Sciatic nerve (tissue), 2 donors: Measurements from ENCODE around the gene DBP. TPM values are rescaled to one million over a fixed set of nuclear protein-coding genes. Genes with fewer than 3 reads are reported as not detected.

Experiments
- ATAC-seq: fragments of 200-7000 bp; cut with Tn5 transposase; one replicate; pipeline ENCODE4 v1.9.1; 2020; ENCODE audit warnings: mild to moderate bottlenecking, moderate library complexity
- DNase-seq: peaks from one replicate; pipeline ENCODE4 v3.0.0-alpha.2; 2020; ENCODE audit warnings: low spot score
- intact Hi-C: fragments of 100-400 bp; cut with DNase I; formaldehyde crosslinking; loops from one replicate; pipeline ENCODE4 v1.14.2; 2022
- total RNA-seq: library from RNA; stranded (reverse); fragmentation: NEBNext Ultra II Directional; extraction: Animal tissue kit (Norgen Biotek cat#: 25700); gene quantifications from one replicate; pipeline ENCODE4 v1.2.1, GENCODE V29; 2021
- donor health status: DM: no; HTN: no; CAD: no.
- donor health status: DM: no; HTN: no; CAD: no.

The DBP gene
- total RNA-seq, 1 donor from 2014 or later = 13.7 TPM

DNA sequence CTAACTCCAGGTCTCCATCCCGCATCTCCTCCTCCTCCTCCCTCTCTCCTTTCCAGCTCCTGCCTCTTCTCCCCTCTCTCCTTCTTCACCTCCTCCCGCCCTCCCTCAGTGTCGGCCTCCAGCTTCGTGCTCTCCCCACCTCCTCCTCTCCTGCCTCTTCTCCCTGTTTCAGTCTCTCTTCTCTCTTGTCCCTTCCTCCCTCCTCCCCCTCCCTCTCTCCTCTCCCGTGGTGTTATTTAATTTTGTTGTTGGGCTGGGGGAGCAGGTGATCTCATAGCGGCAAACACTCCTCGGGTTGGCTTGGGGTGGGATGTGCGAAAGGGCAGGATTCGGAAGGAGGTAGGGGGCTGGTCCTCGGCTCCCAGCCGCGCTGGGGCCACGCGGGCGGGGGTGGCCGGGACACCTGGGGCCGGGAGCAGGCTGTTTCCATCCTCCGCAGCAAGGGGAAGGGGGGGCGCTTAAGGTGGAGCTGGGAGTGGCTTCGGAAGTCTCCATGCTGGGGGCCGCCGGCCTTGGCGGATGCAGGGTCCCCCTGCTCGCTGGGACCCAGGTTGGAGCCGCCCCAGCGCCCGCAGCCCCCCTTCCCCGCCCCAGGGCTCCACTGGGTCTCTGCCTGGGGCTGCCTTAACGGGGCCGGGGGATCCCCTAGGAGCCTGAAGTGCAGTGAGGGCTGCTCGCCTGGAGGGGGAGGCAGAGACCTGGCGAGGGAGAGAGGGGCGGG lies 9.0 kb upstream of the DBP start, which contains the start of gene CA11:
Gene CA11, minus strand, starts transcription at position 187 of the 721 bp plus-strand sequence. CDS start 555 bp downstream, outside the sequence.
- intact Hi-C loops = no loop called here
- DNase-seq (peak; percentile 95), ATAC-seq (peak; percentile 91)

DNA sequence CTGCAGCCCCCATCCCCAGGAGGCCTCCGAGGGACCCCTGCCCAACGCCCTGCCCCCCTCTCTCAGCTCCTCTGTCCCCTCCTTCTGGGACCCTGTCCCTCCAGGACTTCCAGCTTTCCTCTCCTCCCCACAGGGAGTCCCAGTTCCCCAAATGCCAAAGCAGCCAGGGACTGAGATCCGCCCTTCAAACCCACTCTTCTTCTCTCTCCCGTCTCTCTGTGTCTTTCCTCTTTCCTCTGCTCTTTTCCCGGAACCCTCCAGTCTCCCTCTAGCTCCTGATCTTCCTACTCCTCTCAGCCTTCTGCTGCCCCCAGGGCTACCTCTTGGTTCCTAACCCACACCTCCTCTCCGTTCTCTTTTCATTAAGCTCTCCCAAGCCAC lies 8.4 kb upstream of the DBP start:
- intact Hi-C loops = no loop called here
- no peak for DNase-seq

DNA sequence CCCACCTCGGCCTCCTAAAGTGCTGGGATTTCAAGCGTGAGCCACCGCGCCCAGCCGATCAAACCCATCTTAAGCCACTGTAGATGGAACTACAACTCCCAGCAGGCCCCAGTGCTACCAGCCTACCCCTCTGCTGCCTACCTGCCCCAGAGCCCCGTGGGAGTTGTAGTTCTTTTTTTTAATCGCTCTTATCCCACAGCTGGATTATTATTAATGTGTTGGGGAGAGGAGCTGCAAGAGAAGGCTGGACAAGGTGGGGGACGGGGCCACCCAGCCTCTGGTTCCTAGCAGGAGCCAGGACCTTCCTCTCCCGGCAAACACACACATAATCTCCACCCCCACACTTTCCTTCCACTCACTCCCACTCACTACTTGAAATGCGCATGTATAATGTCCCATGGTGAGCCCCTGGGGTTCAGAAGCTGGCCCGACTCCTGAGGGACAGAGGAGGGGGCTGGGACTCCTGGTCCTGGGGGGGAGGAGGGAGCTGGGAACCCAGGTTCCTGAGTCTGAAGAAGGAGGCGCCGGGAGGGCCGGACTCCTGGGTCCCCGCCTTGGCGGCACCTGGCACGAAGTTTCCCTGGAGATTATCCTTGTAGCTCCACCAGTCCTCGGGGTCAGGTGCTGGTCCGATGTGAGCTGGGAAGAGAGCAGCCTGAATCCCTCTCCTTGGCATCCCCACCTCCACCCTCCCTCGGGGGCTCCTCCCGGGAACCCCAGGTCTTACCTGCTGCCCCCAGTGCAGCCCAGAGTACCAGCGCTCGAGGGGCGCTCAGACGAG lies 7.8 kb upstream of the DBP start:
- ATAC-seq = peak; percentile 86
- peak; percentile 85 for DNase-seq

More for the DNA sequence above, 8.4 kb upstream of the DBP start:
- peak; percentile 5 for ATAC-seq

DNA sequence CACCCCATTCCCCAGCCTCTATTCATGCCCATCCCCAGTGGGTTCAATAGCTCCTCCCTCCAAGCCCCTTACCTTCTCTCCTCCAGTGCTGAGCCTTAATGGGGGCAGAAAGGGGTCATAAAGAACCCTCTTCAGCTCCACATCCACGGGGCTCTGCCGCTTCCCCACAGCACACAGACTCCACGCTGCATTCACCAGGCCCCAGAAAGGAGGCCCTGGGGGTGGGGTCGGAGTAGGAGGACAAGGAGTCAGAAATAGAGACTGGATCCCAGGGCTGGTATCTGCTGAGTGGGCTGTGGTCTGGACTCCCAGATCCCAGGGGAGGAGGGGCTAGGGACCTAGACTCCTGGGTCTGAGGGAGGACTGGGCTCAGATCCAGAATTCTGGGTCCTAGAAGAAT lies 7.2 kb upstream of the DBP start:
- DNase-seq (peak; percentile 64), ATAC-seq (no peak)
- intact Hi-C loops = no loop called here

More for the DNA sequence above, 7.8 kb upstream of the DBP start:
- intact Hi-C loops = no loop called here

DNA sequence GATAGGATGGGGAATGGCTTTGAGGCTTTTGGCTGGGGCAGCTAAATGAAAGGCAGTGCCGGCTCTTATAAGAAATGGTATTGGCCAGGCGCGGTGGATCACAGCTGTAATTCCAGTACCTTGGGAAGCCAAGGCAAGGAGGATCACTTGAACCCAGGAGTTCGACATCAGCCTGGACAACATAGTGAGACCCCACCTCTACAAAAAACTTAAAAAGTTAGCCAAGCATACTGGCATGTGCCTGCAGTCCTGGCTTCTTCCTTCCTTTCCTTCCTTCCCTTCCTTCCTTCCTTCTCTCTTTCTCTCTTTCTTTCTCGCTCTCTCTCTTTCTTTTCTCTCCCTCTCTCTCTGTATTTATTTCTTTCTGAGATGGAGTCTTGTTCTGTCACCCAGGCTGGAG lies 5.7 kb upstream of the DBP start:
- no peak for ATAC-seq
- intact Hi-C loops = no loop called here
- DNase-seq = no peak

DNA sequence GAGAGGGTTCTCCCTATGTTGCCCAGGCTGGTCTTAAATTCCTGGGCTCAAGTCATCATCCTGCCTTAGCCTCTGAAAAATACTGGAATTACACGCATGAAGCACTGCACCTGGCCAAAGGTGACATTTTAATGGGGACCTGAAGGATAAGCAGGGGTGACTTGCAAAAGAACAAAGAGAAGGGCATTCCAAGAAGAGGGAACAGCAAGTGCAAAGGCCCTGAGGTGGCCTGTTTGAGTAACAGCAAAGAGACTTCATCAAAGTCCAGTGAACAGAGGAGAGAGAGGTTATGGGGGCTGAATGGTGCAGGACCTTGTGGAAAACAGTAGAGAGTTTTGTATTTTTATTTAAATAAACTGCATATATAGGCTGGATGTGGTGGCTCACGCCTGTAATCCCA lies 4.7 kb upstream of the DBP start:
- intact Hi-C loops = no loop called here
- ATAC-seq = no peak

DNA sequence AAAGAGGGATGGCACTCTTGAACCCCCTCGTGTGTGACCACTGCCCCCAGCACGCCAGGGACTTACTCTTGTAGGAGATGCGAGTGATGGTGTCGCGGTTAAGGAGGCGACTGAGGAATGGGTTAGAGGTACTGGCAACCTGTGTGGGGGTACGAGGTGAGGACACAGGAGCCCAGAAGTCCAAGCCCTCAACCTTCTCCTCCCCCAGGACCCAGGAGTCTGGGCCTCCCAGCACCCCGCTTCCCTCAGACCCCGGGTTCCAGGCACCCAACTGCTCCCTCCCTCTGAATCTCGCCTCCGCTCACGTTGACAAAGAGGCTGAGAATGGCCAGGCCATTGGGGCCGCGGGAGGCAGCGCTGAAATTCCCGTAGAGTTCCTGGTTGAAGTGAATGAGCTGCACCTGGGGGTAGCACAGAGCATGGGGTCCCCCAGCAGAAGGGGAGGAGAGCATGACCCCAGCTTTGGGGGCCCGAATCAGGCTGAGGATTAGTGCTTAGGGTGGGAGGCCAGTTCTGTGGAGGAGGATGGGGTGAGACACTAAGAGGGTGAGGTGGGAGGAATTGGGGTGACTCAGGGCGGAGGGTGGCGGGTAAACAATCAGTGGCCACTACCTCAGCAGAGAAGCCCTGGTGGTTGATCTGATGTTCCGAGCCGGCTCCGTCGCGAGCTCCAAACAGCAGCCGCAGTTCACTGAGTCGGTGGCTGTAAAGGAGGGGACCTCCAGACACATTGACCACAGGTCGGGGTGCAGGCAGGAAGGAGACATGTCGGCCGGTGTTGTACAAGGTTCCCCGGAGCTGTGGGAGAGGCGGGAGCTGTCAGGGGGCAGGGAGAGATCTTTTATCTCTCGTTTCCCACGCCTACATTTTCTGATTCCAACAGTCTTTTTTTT lies 2.5 kb upstream of the DBP start:
- intact Hi-C loops = no loop called here
- peak; percentile 67 for DNase-seq
- ATAC-seq = no peak

More for the DNA sequence above, 4.7 kb upstream of the DBP start:
- no peak for DNase-seq

DNA sequence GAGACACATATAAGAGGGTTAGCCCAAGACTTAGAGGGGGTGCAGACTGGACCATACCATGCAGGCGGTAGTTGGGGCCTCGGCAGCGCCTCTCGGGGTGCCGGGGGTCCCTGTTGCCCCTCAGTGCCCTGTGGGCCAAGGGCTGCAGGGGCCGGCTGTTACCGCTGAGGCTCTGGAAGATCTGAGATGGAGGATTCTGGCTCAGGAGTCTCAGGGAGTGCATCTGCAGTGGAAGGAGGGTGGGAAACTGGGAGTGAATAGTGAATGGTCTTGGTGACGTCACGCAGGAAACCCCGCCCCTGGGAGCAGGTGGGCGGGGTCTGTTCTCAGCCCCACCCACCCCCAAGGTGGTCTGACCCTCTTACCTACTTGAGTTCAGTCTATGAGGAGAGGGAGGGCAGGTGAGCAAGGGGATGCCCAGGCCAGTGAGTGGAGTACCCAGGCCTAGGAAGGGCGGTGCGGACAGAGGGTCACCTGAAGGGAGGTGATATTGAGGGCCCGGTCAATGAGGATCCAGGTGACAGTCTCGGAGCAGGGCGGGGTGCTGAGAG lies 1.7 kb upstream of the DBP start:
- DNase-seq (peak; percentile 66), ATAC-seq (no peak)
- intact Hi-C loops = no loop called here

DNA sequence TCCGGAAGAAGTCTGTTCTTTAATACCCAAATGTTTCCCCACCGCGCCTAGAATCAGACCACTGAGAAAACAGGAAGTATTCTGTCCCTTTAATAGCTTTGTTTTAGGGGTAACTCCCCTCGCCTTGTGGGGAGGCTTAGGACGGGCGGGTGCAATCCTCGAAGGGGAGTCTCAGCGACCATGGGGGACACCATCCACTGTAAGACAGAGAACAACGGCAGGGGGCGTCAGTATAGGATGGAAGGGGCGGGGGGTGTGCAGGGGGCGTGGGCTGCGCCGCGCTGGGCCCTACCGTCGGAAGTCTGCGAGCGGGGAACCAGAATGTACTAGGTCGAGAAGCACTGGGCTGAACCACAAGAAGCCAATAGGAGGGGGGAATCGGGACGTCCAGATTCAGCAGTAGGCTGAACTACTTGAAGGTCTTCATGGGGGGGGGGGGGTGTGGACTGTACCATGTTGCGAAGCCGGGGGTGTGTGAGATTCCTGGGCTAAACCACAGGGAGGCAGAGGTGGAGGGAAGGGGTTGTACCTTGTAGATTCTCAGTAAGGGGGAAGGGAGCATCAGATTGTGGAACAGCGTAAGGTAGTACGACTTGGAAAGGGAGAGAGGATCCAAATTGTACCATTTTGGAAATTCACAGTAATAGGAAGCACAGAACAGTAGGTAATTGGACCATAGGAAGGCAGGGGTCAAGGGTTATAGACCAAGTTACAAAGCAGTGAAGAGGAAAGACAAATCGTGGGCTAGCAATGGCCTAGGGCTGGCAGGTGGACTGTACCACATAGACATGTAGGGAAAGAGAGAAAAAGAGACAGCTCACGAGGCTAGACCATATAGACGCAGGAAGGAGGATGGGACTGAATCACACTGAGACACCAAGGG lies 1.0 kb upstream of the DBP start:
- intact Hi-C loops = no loop called here
- DNase-seq (peak; percentile 91), ATAC-seq (peak; percentile 68)

DNA sequence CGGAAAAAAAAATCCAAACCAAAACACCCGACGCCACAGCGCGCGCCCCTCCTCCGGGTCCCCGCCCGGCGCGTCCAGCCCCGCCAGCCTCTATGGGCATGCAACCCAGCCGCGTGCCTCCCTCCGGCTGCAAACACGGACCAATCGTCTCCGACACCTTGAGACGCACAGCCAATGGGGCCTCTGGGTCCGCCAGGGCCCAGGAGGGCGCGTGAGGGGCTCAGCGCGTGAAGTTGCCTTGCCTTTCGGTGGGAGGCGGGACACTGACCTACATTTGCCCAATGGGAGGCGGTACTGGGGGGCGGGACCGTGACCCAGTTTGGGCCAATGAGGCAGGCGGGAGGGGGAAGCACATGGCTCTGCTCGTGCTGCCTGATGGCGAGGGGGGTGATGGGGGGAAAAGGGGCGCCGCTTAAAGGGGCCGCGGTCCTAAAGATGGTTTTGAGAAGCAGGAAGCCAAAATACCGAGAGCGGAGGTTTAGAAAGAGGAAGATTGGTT lies 319 bp upstream of the DBP start:
- intact Hi-C loops = no loop called here
- DNase-seq (peak; percentile 99), ATAC-seq (peak; percentile 86)

DNA sequence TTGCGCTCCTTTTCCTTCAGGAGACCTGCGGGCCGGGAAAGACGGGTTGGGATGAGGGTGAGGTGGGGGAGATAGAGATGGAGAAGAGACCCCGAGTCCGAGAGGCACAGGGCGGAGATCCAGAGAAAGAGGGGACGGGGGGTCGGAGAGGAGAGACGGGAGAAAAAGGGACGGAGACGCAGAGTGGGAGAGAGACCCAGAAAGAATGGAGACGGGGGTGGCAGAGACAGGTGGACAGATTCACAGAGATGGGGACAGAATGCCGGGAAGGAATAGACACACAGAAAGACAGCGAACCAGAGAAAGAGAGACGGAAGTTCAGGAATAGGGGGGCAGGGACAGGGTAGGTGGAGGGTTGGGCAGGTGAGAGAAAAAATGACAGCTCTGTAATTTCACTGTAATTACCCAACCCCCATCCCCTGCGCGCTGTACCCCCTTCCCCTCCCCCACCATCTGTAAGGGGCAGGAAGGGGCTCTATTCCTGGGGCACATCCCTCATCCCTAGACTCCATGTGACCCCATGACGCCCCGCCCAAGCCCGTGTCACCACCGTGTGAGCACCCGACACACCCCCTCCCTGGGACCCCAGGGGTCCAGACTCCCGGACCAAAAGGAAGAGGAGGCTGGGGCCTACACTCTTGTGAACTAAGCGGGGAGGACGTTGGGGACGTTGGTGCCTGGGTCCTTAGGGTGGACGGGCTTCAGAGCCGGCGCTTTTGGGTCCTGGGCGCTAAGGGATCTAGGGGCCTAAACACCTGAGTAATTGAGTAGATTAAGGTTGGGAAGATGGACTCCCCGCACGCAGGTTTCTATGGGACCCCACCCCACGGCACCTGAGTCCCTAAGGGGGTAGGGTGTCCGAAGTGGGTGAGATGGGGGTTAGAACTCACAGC lies 967 bp downstream of the DBP start:
- ATAC-seq (no peak), DNase-seq (peak; percentile 87)
- intact Hi-C loops = no loop called here

DNA sequence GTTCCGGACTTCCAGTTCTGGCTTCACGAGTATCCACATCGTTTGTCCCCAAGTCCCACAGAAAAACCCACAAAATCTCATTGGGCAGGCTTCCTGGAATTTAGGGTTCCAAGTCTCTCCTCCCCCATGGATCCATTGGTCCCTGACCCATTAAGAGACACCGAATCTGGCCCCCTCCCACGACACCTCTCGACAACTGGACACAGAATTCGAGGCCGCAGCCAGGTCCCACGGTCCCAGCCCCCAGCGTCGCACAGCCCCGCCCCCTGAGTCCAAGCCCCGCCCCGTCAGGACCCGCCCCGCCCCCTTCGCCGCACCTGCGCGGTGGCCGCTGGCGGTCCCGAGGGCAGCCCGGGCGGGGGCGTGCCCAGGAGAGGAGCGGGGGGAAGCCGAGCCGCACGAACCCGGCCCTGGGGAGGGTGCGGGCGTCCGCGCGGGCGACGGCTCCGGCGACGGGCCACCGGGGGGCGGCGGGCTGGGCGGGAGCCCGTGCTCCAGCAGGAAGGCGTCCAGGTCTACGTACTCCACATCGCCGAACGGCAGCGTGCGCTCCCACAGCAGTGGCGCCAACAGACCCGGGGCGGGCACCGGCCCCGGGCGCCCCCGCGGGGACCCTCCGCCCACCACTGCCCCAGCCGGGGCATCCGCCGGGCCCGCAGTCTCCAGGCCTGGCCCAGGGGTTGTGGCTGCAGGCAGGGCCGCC lies 1.8 kb downstream of the DBP start:
- peak; percentile 86 for DNase-seq

DNA sequence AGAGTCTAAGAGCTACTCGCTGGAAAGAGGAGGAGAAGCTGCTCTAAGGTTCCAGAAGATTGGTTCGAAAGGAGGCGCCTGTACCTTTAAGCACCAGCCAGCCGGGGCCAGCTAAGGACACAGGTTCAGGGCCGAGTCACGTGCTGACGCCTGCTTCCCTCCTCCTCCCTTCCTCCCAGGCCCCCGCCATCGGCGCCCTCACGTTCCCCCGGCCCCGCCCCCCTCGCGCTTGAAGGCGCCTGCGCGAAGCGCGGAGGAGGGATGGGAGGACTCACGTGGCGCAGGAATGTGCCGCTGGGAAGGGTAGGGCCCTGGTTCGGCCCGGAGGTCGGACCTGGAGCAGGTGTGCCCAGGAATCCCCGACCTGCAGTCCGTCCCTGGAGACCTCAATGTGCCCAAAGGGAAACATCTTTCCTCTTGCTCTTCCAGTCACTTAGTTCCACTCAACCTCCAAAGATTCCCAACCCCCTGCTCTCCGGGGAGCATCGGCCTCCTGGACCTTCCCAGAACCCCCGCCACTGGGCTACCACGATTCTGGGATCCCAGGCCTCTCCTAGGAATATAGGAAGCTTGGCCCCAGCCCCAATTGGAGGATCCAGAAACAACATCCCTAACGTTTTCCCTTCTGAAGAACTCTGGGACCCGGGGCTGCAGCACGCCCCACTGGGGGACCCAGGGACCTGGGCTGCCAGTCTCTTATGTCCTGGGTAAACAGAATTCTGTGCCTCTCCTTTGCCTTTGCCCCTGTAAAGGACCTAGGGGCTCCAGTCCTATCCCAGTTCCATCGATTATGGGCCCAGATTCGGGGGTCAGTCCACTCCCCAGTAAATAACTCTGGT lies 2.5 kb downstream of the DBP start:
- intact Hi-C loops = no loop called here
- peak; percentile 66 for ATAC-seq

More for the DNA sequence above, 1.8 kb downstream of the DBP start:
- peak; percentile 33 for ATAC-seq
- intact Hi-C loops = no loop called here

DNA sequence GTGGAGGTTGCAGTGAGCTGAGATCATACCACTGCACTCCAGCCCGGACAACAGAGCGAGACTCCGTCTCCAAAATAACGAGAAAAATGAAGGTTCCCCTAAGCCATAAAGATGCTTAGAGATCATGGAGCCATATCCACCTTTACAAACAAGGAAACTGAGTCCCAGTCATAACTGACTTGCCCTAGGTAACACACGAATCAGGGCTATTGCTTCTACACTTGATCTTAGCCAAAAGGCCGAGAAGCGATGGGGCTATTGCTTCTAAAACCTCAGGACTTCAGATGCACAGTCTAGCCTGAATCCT lies 3.2 kb downstream of the DBP start:
- intact Hi-C loops = no loop called here
- DNase-seq (no peak), ATAC-seq (no peak)

More for the DNA sequence above, 2.5 kb downstream of the DBP start:
- DNase-seq = peak; percentile 98

DNA sequence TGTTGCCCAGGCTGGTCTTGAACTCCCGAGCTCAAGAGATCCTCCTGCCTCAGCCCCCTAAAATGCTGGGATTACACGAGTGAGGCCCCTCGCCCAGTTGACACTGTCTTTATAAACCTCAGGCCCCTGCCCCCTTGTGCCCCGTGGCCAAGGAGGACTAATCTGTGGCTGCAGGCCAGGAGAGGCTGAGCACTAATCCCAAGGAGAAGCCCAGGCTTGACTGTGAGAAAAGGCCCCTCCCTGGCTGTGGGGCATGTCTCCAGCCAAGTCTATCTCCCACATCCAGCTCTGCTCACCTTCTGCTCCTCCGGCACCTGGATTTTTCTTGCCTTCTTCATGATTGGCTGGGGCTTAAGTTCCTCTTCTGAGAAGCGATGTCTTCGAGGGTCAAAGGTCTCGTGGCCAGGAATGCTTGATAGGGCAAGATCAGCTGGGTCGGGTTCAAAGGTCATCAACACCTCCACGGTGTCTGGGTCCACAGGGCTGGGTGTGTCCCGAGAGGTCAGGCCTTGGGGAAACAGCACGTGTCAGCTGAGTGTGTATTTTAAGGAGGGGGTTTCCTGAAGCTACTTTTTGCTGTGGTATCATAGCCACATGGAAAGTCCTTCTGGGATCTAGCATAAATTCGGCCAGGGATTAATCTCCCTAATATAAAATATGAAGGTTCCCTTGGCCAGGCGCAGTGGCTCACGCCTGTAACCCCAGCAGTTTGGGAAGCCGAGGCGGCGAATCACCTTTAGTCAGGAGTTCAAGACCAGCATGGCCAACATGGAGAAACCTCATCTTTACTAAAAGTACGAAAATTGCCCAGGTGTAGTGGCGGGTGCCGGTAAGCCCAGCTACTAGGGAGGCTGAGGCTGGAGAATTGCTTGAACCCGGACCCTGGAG lies 3.8 kb downstream of the DBP start:
- intact Hi-C loops = no loop called here
- no peak for ATAC-seq
- peak; percentile 72 for DNase-seq
